Occipital lobe (tissue), 3 donors: ENCODE results near the gene GPBP1L1. TPM values are rescaled to one million over a fixed set of nuclear protein-coding genes. Genes with fewer than 3 reads are reported as not detected.

ENCODE experiments used
- DNase-seq: peaks from one replicate; lab custom pipeline; 2025; lab: John Stamatoyannopoulos, UW
- small RNA-seq: library from RNA; depleted of rRNA; stranded (forward); fragments of <200 nt; gene quantifications from one replicate; pipeline ENCODE3, GENCODE V24; 2014
- total RNA-seq: library from RNA; depleted of rRNA; stranded (reverse); fragments of >200 nt; gene quantifications from one replicate; pipeline ENCODE4 v1.2.3, GENCODE V29; 2014

The GPBP1L1 gene
- total RNA-seq, 1 donor from 2014 or later, result 55.4 TPM

- DNase-seq, result no peak
Observed at GRCh38 chr1:45594412-45594811, 91.9 kb downstream of the GPBP1L1 start.

DNA sequence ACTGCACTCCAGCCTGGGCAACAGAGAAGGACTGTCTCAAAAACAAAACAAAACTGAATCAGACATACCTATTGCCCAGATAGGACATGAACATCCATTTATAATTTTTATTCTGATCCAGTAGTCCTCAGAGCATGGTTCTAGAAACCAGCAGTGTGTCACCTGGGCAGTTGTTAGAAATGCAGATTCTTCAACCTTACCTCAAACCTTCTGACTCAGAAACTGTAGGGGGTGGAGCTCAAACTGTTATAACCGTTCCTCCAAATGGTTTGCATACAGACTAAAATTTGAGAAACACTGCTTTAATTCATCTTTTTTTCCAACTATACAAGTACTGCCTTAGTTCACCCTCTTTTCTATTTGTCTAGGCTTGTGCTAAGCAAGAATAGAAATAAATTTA lies 96.5 kb downstream of the GPBP1L1 start:
- DNase-seq, result no peak

DNA sequence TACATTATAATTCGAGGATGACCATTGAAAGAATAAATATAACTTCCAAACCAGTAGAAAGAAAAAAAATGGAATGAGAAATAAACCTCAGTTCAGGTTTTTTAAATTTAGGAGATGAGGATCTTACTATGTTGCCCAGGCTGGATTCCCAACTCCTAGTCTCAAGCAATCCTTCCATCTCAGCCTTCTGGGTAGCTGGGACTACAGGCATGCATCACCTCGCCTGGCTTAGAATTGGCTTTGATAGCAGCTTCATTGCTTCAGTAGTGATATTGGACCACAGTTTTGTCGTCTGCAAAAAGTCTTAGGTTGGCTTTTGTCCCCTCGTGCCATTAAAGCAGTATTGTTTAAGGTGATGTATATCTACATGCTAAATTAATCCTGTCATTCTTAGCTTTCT lies 99.6 kb downstream of the GPBP1L1 start:
- no peak for DNase-seq

GRCh38 chr1:45585496-45586075 lies 100.7 kb downstream of the GPBP1L1 start:
- DNase-seq, result no peak

- no peak for DNase-seq
Observed at GRCh38 chr1:45585110-45585426, 101.3 kb downstream of the GPBP1L1 start.

DNA sequence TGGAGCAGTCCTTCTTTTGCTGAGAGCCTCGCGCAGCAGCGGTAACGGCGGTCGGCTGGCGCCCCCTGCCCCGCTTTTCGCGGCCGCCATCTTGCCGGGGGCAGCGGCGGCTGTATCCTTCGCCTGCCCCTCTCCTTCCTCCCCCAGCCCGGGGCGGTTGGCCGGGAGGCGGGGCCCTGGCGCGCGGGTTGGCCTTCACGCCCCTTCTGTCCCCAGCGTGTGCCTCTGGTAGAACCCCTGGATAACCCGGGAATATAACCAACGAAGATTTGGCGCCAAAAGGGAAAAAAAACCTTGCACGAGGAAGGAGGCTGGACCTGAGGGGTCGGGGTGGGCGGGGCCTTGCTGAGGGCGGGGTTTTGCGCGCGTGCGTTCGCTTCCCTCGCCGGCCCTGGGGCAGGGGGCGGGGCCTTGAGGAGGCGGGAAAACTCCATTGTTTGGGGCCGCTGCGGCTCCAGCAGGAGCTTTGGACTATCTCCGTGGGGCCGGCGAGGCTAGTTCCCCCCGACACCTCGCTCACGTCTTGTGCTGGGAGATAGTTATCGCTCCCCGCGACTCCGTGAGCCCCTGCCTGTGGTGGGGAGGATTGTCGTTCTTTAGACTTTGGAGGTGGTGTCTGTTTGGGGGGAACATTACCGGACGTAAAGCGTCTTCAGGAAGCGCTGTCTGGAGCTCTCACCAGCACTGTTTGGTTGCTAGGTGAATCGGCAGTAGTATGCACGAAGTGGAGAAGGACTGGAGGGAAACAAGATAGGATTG lies 101.8 kb downstream of the GPBP1L1 start:
- DNase-seq, result peak; percentile 82

DNA sequence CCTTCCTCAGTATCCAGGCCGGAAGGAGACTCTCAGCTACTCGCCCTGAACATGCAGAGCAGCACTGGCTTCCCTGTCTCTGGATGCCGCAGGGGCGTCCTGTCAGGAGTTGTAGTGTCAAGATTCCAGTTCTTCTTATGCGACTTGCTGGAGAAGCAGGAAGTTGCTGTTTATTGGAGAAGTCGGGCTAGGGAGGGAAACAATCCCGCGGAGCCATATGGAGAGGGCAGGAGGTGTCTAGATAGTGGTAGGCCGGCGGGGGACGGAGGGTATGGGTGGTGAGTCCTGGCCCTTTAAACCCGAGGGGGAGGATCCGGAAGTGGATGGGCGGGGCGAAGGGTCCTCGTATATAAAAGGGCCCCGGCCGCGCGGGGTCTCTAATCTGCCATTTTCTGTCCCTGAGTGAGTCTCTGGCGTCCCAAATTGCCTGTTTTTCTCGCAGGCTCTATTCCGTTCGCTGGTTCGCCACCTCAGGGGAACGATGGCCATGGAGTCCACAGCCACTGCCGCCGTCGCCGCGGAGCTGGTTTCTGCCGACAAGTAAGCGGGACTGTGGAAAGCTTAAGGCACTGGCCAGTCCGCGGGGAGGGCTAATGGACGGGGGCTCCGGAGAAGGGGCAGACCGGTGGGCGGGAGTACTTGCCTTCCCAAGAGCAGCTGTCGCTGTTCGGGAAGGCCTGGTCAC lies 102.5 kb downstream of the GPBP1L1 start, which contains the start of gene NASP:
Gene NASP, plus strand, starts transcription at position 376 of the 685 bp plus-strand sequence. Its CDS starts 106 bp downstream, at position 482.
- DNase-seq, result peak; percentile 79

- DNase-seq, result peak; percentile 93
Observed at GRCh38 chr1:45583264-45583665, 103.1 kb downstream of the GPBP1L1 start.

Small RNAs within 50 kb of the gene (small RNA-seq; reads per million reads assigned to genes)
- gene AL355480.1 (not detected), gene AL355480.2 (not detected), gene AL355480.3 (not detected), gene AL355480.4 (not detected)

Other genes with a start within 250 kb of the GPBP1L1 start
- 1.9 TPM for gene TESK2, start 195.4 kb downstream of the GPBP1L1 start, total RNA-seq
- gene CCDC163, start 186.5 kb downstream of the GPBP1L1 start, total RNA-seq, result not detected
- 2.2 TPM for gene MMACHC, start 186.2 kb downstream of the GPBP1L1 start, total RNA-seq
- 186 TPM for gene PRDX1, start 164.6 kb downstream of the GPBP1L1 start, total RNA-seq
- gene AKR1A1, start 135.7 kb downstream of the GPBP1L1 start, total RNA-seq, result 56.1 TPM
- 87.5 TPM for gene NASP, start 102.5 kb downstream of the GPBP1L1 start, total RNA-seq
- gene CCDC17, start 62.5 kb downstream of the GPBP1L1 start, total RNA-seq, result 0.47 TPM
- gene TMEM69, start 1.6 kb upstream of the GPBP1L1 start, total RNA-seq, result 20.7 TPM
- 14.7 TPM for gene IPP, start 64.1 kb upstream of the GPBP1L1 start, total RNA-seq
- 50.7 TPM for gene MAST2, start 117.1 kb upstream of the GPBP1L1 start, total RNA-seq